Measurements from ENCODE around the gene LRRK2.
"Not testable (repeated sequence)": the region's sequence is repeated elsewhere in the genome, so short reads cannot be mapped to it uniquely, and the experiment has no call there.

Gene LRRK2

GRCh38 chr12:40313928-40314327, 89.1 kb downstream of the LRRK2 start:
- DNase-seq, result no peak

GRCh38 chr12:40314927-40315326, 90.1 kb downstream of the LRRK2 start:
- no peak for DNase-seq

GRCh38 chr12:40315375-40315774, 90.6 kb downstream of the LRRK2 start:
- no peak for DNase-seq

GRCh38 chr12:40324261-40324660, 99.5 kb downstream of the LRRK2 start:
- DNase-seq, result no peak

GRCh38 chr12:40325349-40325960, 100.7 kb downstream of the LRRK2 start:
- no peak for DNase-seq

- DNase-seq, result no peak
Observed at GRCh38 chr12:40327535-40327934, 102.7 kb downstream of the LRRK2 start.

- DNase-seq, result no peak
Observed at GRCh38 chr12:40330180-40330579, 105.4 kb downstream of the LRRK2 start.

- DNase-seq, result no peak
Observed at GRCh38 chr12:40331886-40332285, 107.1 kb downstream of the LRRK2 start.

- no peak for DNase-seq
Observed at GRCh38 chr12:40335991-40336390, 111.2 kb downstream of the LRRK2 start.

- no peak for DNase-seq
Observed at GRCh38 chr12:40336573-40337199, 111.9 kb downstream of the LRRK2 start.

- no peak for DNase-seq
Observed at GRCh38 chr12:40338071-40338470, 113.3 kb downstream of the LRRK2 start.

- no peak for DNase-seq
Observed at GRCh38 chr12:40338621-40339020, 113.8 kb downstream of the LRRK2 start.

- no peak for DNase-seq
Observed at GRCh38 chr12:40342010-40342409, 117.2 kb downstream of the LRRK2 start.

- DNase-seq, result no peak
Observed at GRCh38 chr12:40343124-40343523, 118.3 kb downstream of the LRRK2 start.

- no peak for DNase-seq
Observed at GRCh38 chr12:40344312-40344711, 119.5 kb downstream of the LRRK2 start.

GRCh38 chr12:40351976-40352375, 127.2 kb downstream of the LRRK2 start:
- peak in 1 of 56 donors; percentile 1 for DNase-seq

GRCh38 chr12:40375076-40375475, 150.3 kb downstream of the LRRK2 start:
- no peak for DNase-seq

- no peak for DNase-seq
Observed at GRCh38 chr12:40376533-40377267, 151.9 kb downstream of the LRRK2 start.

GRCh38 chr12:40378691-40379090, 153.9 kb downstream of the LRRK2 start:
- DNase-seq, result no peak

- DNase-seq, result no peak
Observed at GRCh38 chr12:40382217-40382616, 157.4 kb downstream of the LRRK2 start.

- not testable (repeated sequence) for DNase-seq
Observed at GRCh38 chr12:40387279-40387678, 162.5 kb downstream of the LRRK2 start.

GRCh38 chr12:40390980-40391379, 166.2 kb downstream of the LRRK2 start:
- no peak for DNase-seq

GRCh38 chr12:40393026-40393425, 168.2 kb downstream of the LRRK2 start:
- DNase-seq, result no peak

Measured in nucleus accumbens (tissue), 56 donors.